Measurements from ENCODE around the gene TXLNA.
"Not testable (repeated sequence)": the region's sequence is repeated elsewhere in the genome, so short reads cannot be mapped to it uniquely, and the experiment has no call there.

The TXLNA gene

DNA sequence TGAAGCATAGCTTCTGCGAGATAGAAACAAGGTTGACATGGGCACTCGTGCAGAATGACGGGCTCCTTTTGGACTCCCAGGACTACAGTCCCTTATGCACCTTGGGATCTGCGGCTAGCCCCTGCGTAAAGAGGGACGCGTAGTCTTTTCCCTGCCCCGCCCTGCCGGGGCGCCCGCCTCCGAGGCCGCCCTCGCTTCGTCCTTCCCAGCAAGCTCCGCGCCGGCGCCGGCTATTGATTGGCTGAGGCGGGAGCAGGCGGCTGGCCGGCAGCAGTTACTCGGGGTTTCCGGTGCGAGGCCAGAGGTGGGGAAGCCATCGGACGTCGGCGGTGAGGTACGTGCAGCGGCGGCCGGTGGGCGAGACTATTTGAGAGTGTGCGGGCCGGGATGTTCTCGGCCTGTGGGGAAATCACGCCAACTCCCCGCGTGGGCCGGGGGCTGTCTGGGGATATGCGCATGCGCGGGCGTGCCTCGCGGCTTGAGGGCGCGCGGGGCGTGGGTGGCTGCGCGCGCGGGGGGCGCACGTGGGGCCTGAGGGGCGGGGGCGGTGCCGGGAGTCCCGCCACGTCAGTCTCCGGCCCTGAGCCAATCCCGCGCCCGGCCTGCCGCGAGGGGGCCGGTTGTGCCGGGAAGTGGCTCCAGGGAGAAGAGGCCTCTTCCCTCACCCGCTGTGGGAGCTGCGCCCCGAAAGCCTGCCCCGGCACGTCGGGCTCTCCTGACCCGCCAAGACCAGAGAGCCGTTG is at the start of gene TXLNA:
TXLNA (plus strand) TSS at position 233 of the 743 bp plus-strand sequence. CDS start 671 bp downstream, outside the sequence.
- peak; percentile 92 for DNase-seq

DNA sequence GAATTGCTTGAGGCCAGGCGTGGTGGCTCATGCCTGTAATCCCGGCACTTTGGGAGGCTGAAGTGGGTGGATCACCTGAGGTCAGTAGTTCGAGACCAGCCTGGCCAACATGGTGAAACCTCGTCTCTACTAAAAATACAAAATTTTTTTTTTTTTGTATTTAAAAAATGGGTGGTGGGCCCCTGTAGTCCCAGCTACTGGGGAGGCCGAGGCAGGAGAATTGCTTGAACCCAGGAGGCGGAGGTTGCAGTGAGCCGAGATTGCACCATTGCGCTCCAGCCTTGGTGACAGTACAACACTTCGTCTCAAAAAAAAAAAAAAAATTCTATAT is 45.6 kb upstream of the TXLNA start:
- not testable (repeated sequence) for DNase-seq

DNA sequence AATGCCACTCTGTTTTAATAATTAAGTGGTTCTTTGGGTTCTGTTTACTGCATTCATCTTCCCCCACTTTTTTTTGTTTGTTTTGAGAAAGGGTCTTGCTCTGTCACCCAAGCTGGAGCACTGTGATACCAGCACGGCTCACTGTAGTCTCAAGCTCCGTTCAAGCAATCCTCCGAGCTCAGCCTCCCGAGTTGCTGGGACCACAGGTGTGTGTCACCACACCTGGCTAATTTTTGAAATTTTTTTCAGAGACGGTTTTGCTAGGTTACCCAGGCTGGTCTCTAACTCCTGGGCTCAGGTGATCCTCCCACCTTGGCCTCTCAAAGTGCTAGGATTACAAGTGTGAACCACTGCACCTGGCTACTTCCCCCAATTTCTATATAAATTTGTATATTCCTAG is 42.4 kb upstream of the TXLNA start:
- no peak for DNase-seq

DNA sequence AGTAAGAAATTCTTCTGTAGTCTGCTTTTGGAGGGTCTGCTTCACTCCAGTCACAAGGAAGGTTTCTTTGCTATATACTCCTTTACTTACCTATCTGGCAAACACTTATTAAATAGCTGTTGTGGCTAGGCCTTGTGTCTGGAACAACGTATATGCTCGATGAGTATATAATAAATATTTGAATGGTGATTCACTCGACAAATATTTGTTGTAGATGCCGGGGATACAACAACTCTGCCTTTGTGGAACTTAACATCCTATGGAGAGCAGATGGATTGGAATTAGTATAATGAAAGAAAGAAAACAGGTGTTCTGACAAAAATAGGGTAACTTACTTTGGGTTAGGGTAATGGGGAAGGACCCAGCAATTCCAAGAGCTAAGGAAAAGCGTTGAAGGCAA is 40.5 kb upstream of the TXLNA start:
- DNase-seq: peak; percentile 62

GRCh38 chr1:32142446-32143301 is 36.8 kb upstream of the TXLNA start:
- peak; percentile 76 for DNase-seq

DNA sequence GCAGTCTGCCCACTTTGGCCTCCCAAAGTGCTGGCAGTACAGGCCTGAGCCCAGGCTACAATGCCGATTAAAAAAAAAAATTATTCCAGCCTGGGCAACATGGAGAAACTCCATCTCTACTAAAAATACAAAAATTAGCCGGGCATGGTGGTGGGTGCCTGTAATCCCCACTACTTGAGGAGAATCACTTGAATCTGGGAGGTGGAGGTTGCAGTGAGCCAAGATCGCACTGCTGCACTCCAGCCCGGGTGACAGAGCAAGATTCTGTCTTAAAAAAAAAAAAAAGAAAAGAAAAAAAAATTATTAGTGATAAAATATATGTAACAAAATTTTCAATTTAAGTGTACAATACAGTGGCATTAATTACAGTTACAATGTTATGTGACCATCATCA is 36.2 kb upstream of the TXLNA start:
- not testable (repeated sequence) for DNase-seq

GRCh38 chr1:32144033-32144432 is 35.4 kb upstream of the TXLNA start:
- peak; percentile 20 for DNase-seq

DNA sequence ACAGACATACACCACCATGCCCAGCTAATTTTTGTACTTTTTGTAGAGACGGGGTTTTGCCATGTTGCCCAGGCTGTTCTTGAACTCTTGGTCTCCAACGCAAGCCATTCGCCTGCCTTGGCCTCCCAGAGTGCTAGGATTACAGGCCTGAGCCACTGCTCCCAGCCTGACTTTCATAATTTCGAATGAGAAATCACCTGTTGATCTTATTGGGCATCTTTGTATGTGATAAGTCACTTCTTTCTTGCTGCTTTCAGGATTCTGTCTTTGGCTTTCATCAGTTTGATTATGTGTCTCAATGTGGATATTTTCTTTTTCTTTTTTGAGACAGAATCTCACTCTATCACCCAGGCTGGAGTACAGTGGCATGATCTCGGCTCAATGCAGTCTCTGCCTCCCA is 31.7 kb upstream of the TXLNA start:
- not testable (repeated sequence) for DNase-seq

GRCh38 chr1:32150847-32151246 is 28.6 kb upstream of the TXLNA start:
- DNase-seq: peak; percentile 48

GRCh38 chr1:32151319-32151787 is 28.1 kb upstream of the TXLNA start:
- DNase-seq: peak; percentile 82

GRCh38 chr1:32159189-32159588 is 20.3 kb upstream of the TXLNA start:
- DNase-seq: no peak

GRCh38 chr1:32163405-32163804 is 16.1 kb upstream of the TXLNA start:
- no peak for DNase-seq

DNA sequence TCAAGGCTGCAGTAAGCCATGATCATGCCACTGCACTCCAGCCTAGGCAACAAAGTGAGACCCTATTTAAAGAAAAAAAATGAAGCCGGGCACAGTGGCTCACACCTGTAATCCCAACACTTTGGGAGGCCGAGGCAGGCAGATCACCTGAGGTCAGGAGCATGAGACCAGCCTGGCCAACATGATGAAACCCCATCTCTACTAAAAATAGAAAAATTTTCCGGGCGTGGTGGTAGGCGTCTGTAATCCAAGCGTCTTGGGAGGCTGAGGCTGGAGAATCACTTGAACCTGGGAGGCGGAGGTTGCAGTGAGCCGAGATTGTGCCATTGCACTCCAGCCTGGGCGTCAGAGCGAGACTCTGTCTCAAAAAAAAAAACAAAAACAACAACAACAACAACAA is 13.8 kb upstream of the TXLNA start:
- not testable (repeated sequence) for DNase-seq

- DNase-seq: no peak
Measured at GRCh38 chr1:32170991-32171390, 8.5 kb upstream of the TXLNA start.

- peak; percentile 22 for DNase-seq
Measured at GRCh38 chr1:32172621-32173245, 6.7 kb upstream of the TXLNA start.

- no peak for DNase-seq
Measured at GRCh38 chr1:32178380-32179192, 889 bp upstream of the TXLNA start.

- no peak for DNase-seq
Measured at GRCh38 chr1:32179193-32179442, 357 bp upstream of the TXLNA start.

- peak; percentile 46 for DNase-seq
Measured at GRCh38 chr1:32180186-32181060, 948 bp downstream of the TXLNA start.

DNA sequence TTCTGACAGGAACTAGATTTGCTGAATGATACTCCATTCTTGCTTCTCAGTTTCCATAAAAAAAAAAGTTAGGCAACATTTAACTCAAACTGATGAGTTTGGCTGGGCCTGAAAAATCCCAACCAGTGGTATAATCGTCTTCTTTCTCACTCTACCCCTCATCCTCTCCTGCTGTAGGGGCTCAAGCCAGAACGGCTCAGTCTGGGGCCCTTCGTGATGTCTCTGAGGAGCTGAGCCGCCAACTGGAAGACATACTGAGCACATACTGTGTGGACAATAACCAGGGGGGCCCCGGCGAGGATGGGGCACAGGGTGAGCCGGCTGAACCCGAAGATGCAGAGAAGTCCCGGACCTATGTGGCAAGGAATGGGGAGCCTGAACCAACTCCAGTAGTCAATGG is 1.6 kb downstream of the TXLNA start:
- DNase-seq: no peak

DNA sequence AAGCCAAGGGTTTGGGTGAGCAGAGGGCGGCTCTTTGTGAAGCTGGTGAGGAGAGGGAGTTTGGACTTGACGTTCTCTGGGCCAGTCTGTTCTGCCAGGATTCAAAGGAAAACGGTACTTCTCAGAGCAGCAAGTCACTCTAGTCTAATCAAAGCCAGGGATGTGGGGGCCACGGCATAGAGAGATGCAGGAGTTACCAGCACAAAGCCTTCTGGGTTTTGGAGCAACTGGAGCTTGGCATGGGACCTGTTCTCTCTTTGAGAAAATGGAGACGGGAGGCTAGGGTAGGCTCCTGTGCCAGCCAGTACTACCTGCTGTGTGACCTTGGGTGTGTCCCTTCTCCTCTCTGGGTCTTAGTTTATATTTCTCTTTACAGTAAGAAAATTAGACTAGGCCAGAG is 2.1 kb downstream of the TXLNA start:
- DNase-seq: no peak

DNA sequence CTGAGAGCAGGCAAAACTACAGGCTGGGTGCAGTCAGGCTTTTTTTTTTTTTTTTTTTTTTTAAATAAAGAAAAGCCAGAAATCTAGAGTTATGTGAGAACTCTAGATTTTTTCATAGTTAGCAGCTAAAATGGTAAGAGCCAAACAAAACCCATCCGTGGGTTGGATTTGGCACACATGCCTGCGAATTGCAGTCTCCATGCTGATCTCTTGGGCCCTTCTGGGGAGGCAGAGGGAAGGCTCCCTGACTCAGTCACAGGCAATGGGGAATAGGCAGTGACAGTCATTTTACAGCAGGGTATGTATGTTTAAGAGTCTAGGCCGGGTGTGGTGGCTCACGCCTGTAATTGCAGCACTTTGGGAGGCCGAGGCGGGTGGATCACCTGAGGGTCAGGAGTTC is 2.6 kb downstream of the TXLNA start:
- DNase-seq: no peak

DNA sequence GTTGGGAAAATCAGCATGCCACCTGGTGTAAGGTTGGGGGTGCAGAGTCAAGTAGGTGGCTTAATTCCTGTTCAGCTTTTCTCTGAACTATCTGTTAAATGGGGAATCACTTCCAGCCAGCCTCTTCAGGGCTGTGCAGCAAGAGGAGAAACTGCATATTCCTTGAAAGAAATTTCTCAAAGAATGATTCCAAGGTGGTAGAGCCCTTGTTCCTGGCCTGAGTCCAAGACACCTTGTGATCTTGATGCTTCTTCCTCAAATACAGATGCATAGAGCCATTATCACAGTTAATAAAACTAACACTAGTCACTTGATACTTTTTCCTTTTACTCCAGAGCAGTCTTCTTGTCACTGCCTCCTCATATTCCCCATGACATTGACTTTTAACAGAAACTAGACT is 5.2 kb downstream of the TXLNA start:
- DNase-seq: no peak

Measured in fibroblast of skin of right biceps (primary cell).